IMR-90 (cell line): ENCODE measurements around the gene SYNE2. TPM values are rescaled to one million over a fixed set of nuclear protein-coding genes. Genes with fewer than 3 reads are reported as not detected.

ENCODE experiments used
- ATAC-seq: fragments of 200-7000 bp; cut with Tn5 transposase; 2 replicates; pipeline ENCODE4 v1.9.1; 2020; ENCODE audit warnings: low read depth, mild to moderate bottlenecking, moderate library complexity
- BruUV-seq: library from RNA; stranded (reverse); fragments of 400-500 nt; replicated peaks from 2 replicates; lab custom pipeline; 2021; lab: Mats Ljungman, UMichigan
- CTCF ChIA-PET: fragments of 300-600 bp; formaldehyde crosslinking; extraction: SDS; loops from one replicate; lab custom pipeline; 2021; ENCODE audit warnings: antibody characterized with exemption; lab: Yijun Ruan, JAX
- POLR2A ChIA-PET: fragments of 300-600 bp; sonication (Branson Sonifier 250); formaldehyde crosslinking; loops from one replicate; lab custom pipeline; 2022; ENCODE audit warnings: antibody characterized with exemption; ENCODE audit not compliant: unreplicated experiment; lab: Charles Lee
- DNase-seq: peaks from one replicate; pipeline ENCODE4 v3.0.0; 2013
- H2AFZ ChIP-seq: replicated peaks from 2 replicates; pipeline ENCODE3; 2013; ENCODE audit warnings: low read length, mild to moderate bottlenecking; ENCODE audit not compliant: poor library complexity
- H2AK5ac ChIP-seq: 2 replicates; pipeline ENCODE4 v1.6.1; 2013; ENCODE audit warnings: low read depth, low read length, inconsistent platforms
- H2AK9ac ChIP-seq: replicated peaks from 2 replicates; pipeline ENCODE3; 2013; ENCODE audit warnings: mild to moderate bottlenecking, low read depth, low read length, moderate library complexity; ENCODE audit not compliant: poor library complexity
- H2BK120ac ChIP-seq: 2 replicates; pipeline ENCODE4 v1.6.1; 2013; ENCODE audit warnings: low read depth, low read length, inconsistent platforms
- H2BK15ac ChIP-seq: 3 replicates; pipeline ENCODE4 v1.6.1; 2013; ENCODE audit warnings: low read depth, low read length, inconsistent platforms
- H2BK20ac ChIP-seq: 2 replicates; pipeline ENCODE4 v1.6.1; 2013; ENCODE audit warnings: low read depth, mild to moderate bottlenecking, inconsistent platforms, low read length, moderate library complexity
- H2BK5ac ChIP-seq: 2 replicates; pipeline ENCODE4 v1.6.1; 2013; ENCODE audit warnings: mild to moderate bottlenecking, low read depth, low read length, inconsistent platforms; ENCODE audit not compliant: poor library complexity, severe bottlenecking
- H3K14ac ChIP-seq: replicated peaks from 2 replicates; pipeline ENCODE4 v1.6.1; 2013; ENCODE audit warnings: low read depth, low read length, inconsistent platforms
- H3K18ac ChIP-seq: 2 replicates; pipeline ENCODE4 v1.6.1; 2013; ENCODE audit warnings: low read depth, low read length, control low read depth
- H3K23ac ChIP-seq: 2 replicates; pipeline ENCODE4 v1.6.1; 2013; ENCODE audit warnings: low read depth, low read length, inconsistent platforms
- H3K27ac ChIP-seq: 2 replicates; pipeline ENCODE4 v1.5.1; 2013; ENCODE audit warnings: mild to moderate bottlenecking, control low read depth, low read length; ENCODE audit not compliant: insufficient read depth
- H3K27me3 ChIP-seq: 2 replicates; pipeline ENCODE4 v1.6.1; 2013; ENCODE audit warnings: low read length; ENCODE audit not compliant: control insufficient read depth, insufficient read depth
- H3K36me3 ChIP-seq: 2 replicates; pipeline ENCODE4 v1.6.1; 2013; ENCODE audit warnings: low read length, mixed read lengths; ENCODE audit not compliant: control insufficient read depth, insufficient read depth
- H3K4ac ChIP-seq: 2 replicates; pipeline ENCODE4 v1.6.1; 2013; ENCODE audit warnings: low read depth, low read length, inconsistent platforms
- H3K4me1 ChIP-seq: 2 replicates; pipeline ENCODE4 v1.6.1; 2013; ENCODE audit warnings: low read length, mixed read lengths; ENCODE audit not compliant: control insufficient read depth, insufficient read depth
- H3K4me2 ChIP-seq: 2 replicates; pipeline ENCODE4 v1.6.1; 2013; ENCODE audit warnings: low read depth, mild to moderate bottlenecking, control low read depth, low read length, moderate library complexity
- H3K4me3 ChIP-seq: 2 replicates; pipeline ENCODE4 v1.5.1; 2013; ENCODE audit warnings: low read depth, mild to moderate bottlenecking, control low read depth, low read length, moderate library complexity; ENCODE audit not compliant: insufficient read depth
- H3K56ac ChIP-seq: 2 replicates; pipeline ENCODE4 v1.6.1; 2013; ENCODE audit warnings: low read length, inconsistent platforms; ENCODE audit not compliant: insufficient read depth; ENCODE audit errors: extremely low read depth
- H3K79me1 ChIP-seq, 2 experiments: 2 replicates each; pipeline ENCODE4 v1.6.1; 2013; ENCODE audit warnings: low read length in 2 of 2, inconsistent platforms in 1 of 2, low read depth in 1 of 2
- H3K9ac ChIP-seq: 2 replicates; pipeline ENCODE4 v1.6.1; 2013; ENCODE audit warnings: low read depth, low read length, control low read depth
- H3K9me1 ChIP-seq: 2 replicates; pipeline ENCODE4 v1.6.1; 2013; ENCODE audit warnings: low read length, inconsistent platforms; ENCODE audit not compliant: insufficient read depth
- H3K9me3 ChIP-seq: 2 replicates; pipeline ENCODE4 v1.6.1; 2013; ENCODE audit warnings: low read length; ENCODE audit not compliant: control insufficient read depth, insufficient read depth
- H4K20me1 ChIP-seq: 2 replicates; pipeline ENCODE4 v1.6.1; 2013; ENCODE audit warnings: low read length, inconsistent platforms; ENCODE audit not compliant: insufficient read depth
- H4K5ac ChIP-seq: 2 replicates; pipeline ENCODE4 v1.6.1; 2013; ENCODE audit warnings: mild to moderate bottlenecking, low read depth, low read length, control low read depth
- H4K8ac ChIP-seq, 2 experiments: 2 replicates each; pipeline ENCODE4 v1.6.1; 2013; ENCODE audit warnings: low read depth in 2 of 2, low read length in 2 of 2, control low read depth in 1 of 2, inconsistent platforms in 1 of 2
- H4K91ac ChIP-seq: 2 replicates; pipeline ENCODE4 v1.6.1; 2013; ENCODE audit warnings: low read depth, low read length, inconsistent platforms; ENCODE audit not compliant: insufficient read depth
- BHLHE40 ChIP-seq: fragments of 150-350 bp; IDR thresholded peaks from 2 replicates; pipeline ENCODE4 v1.6.1; 2016; ENCODE audit warnings: mild to moderate bottlenecking, low read depth, low read length
- CEBPB ChIP-seq: IDR thresholded peaks from 2 replicates; pipeline ENCODE4 v1.6.1; 2012; ENCODE audit warnings: low read depth, low read length, improper control_type of control experiment
- CHD1 ChIP-seq: IDR thresholded peaks from 2 replicates; pipeline ENCODE4 v1.6.1; 2012; ENCODE audit warnings: low read depth, low read length, improper control_type of control experiment
- ELK1 ChIP-seq: fragments of 150-350 bp; IDR thresholded peaks from 2 replicates; pipeline ENCODE4 v1.6.1; 2016; ENCODE audit warnings: low read depth, mild to moderate bottlenecking, low read length, moderate library complexity, borderline replicate concordance
- FOS ChIP-seq: fragments of 150-350 bp; IDR thresholded peaks from 2 replicates; pipeline ENCODE4 v1.6.1; 2016; ENCODE audit warnings: low read depth, low read length
- MAFK ChIP-seq: IDR thresholded peaks from 2 replicates; pipeline ENCODE4 v1.6.1; 2012; ENCODE audit warnings: low read depth, low read length, improper control_type of control experiment
- MAZ ChIP-seq: IDR thresholded peaks from 2 replicates; pipeline ENCODE4 v1.6.1; 2012; ENCODE audit warnings: low read depth, mild to moderate bottlenecking, low read length, improper control_type of control experiment, moderate library complexity, borderline replicate concordance
- MXI1 ChIP-seq: IDR thresholded peaks from 2 replicates; pipeline ENCODE4 v1.6.1; 2012; ENCODE audit warnings: low read depth, mild to moderate bottlenecking, low read length, moderate library complexity, borderline replicate concordance
- NFE2L2 ChIP-seq: fragments of 150-350 bp; IDR thresholded peaks from 2 replicates; pipeline ENCODE4 v1.6.1; 2016; ENCODE audit warnings: low read depth, mild to moderate bottlenecking, low read length
- POLR2A ChIP-seq: IDR thresholded peaks from 2 replicates; pipeline ENCODE4 v1.6.1; 2012; ENCODE audit warnings: mild to moderate bottlenecking, low read depth, low read length
- RFX5 ChIP-seq: IDR thresholded peaks from 2 replicates; pipeline ENCODE4 v1.8.0; 2012; ENCODE audit warnings: low read depth, mild to moderate bottlenecking, low read length, moderate library complexity
- SMC3 ChIP-seq: fragments of 150-350 bp; IDR thresholded peaks from 2 replicates; pipeline ENCODE4 v1.6.1; 2016; ENCODE audit warnings: low read depth, mild to moderate bottlenecking, antibody characterized with exemption, low read length, moderate library complexity
- WGBS, 2 experiments: methylation state at CpG; one replicate each; pipeline versions ENCODE4 v1.1.5 to v1.1.7; 2013; ENCODE audit warnings: missing lambda C conversion rate in 2 of 2; ENCODE audit not compliant: insufficient read length in 1 of 2; ENCODE audit errors: extremely low coverage in 2 of 2; 5-methylcytosine and 5-hydroxymethylcytosine counted together
- dilution Hi-C: fragments of 300-500 bp; cut with HindIII; formaldehyde crosslinking; loops from one replicate; pipeline ENCODE4 v1.14.3; 2018; ENCODE audit warnings: low sequenced_read_pairs; ENCODE audit not compliant: unreplicated experiment
- in situ Hi-C: fragments of 300-500 bp; cut with MboI; formaldehyde crosslinking; loops from 3 replicates; pipeline ENCODE4 v1.14.3; 2019; ENCODE audit warnings: low sequenced_read_pairs, inconsistent platforms, mixed read lengths
- intact Hi-C: fragments of 100-400 bp; cut with micrococcal nuclease; formaldehyde crosslinking; loops from 2 replicates; pipeline ENCODE4 v1.10.0; 2022
- polyA plus RNA-seq, 3 experiments: library from polyadenylated mRNA; depleted of rRNA; stranded (reverse); fragments of >200 nt; gene quantifications; 2 replicates each; pipeline ENCODE4 v1.2.3, GENCODE V29; 2012; ENCODE audit warnings: low replicate concordance in 1 of 3
- total RNA-seq: library from RNA; depleted of rRNA; stranded (reverse); fragments of >200 nt; gene quantifications from 2 replicates; pipeline ENCODE4 v1.2.3, GENCODE V29; 2012
- TF ChIP-seq, protein P1 (sequence below): fragments of 150-350 bp; IDR thresholded peaks from 2 replicates; pipeline ENCODE4 v1.6.1; 2017; ENCODE audit warnings: mild to moderate bottlenecking, antibody characterized with exemption, low read length, low read depth

Gene SYNE2
- total and polyA plus RNA-seq, 2 of the 4 experiments (the other 2 are of a cell fraction), result 5.2 to 28.9 TPM

- no peak for ATAC-seq
- 100% methylated on average over 4 of the region's 7 CpGs; no CpG with 5 or more reads in 1 of the 2 experiments for WGBS, 2 experiments
- no peak overlapping the region for H3K56ac ChIP-seq
Measured at GRCh38 chr14:64208261-64208660, 355.5 kb downstream of the SYNE2 start.

More at GRCh38 chr14:64208261-64208660, 355.5 kb downstream of the SYNE2 start:
- Histone ChIP-seq H3K4ac (no peak overlapping the region), H3K9me3 (no peaks in the 10 kb centered on the region), H2AK5ac (no peak overlapping the region), H2AFZ (no peak overlapping the region), H3K27me3 (no peaks in the 10 kb centered on the region), H4K8ac (no peak overlapping the region), H2BK20ac (no peak overlapping the region), H3K79me1 (no peaks in the 10 kb centered on the region), H2BK120ac (no peak overlapping the region), H4K20me1 (no peaks in the 10 kb centered on the region), H2BK5ac (no peak overlapping the region), H4K91ac (no peak overlapping the region), H2BK15ac (no peak overlapping the region), H3K36me3 (peaks cover 6% of the 10 kb centered on the region; the same call in 1 of the 2 replicates), H3K27ac (no peak overlapping the region), H3K23ac (no peak overlapping the region), H3K18ac (no peak overlapping the region), H2AK9ac (no peak overlapping the region), H3K4me3 (no peak overlapping the region), H3K14ac (no peak overlapping the region), H4K5ac (no peak overlapping the region), H3K9ac (no peak overlapping the region), H3K4me1 (peaks cover 9% of the 10 kb centered on the region; the same call in 1 of the 2 replicates), H3K9me1 (no peaks in the 10 kb centered on the region), H3K4me2 (no peak overlapping the region)
- no peak for TF ChIP-seq NFE2L2
- TF ChIP-seq BHLHE40, result no peak
- TF ChIP-seq POLR2A, result no peak
- no peak for TF ChIP-seq RFX5
- no peak for TF ChIP-seq MXI1
- no peak for TF ChIP-seq CHD1
- no peak for TF ChIP-seq CEBPB
- TF ChIP-seq MAZ, result no peak
- TF ChIP-seq FOS, result no peak
- TF ChIP-seq ELK1, result no peak
- TF ChIP-seq, protein P1, sequence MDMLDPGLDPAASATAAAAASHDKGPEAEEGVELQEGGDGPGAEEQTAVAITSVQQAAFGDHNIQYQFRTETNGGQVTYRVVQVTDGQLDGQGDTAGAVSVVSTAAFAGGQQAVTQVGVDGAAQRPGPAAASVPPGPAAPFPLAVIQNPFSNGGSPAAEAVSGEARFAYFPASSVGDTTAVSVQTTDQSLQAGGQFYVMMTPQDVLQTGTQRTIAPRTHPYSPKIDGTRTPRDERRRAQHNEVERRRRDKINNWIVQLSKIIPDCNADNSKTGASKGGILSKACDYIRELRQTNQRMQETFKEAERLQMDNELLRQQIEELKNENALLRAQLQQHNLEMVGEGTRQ, result no peak
- TF ChIP-seq MAFK, result no peak
- no peak for TF ChIP-seq SMC3
- ChIA-PET POLR2A (no interaction called here), CTCF (no interaction called here)
- dilution Hi-C loops (no loop called here), in situ Hi-C loops (no loop called here), intact Hi-C loops (no loop called here)
- DNase-seq, result no peak
- no TSS peak for BruUV-seq
